Stimulated activated CD8-positive, alpha-beta memory T cell treated with anti-CD3 and anti-CD28 coated beads, Interleukin-7, amount 100 ng/mL, for 24 hours (primary cell): ENCODE measurements around the gene RNF157.
"Not testable (repeated sequence)": the region's sequence is repeated elsewhere in the genome, so short reads cannot be mapped to it uniquely, and the experiment has no call there.

ENCODE experiments used
- DNase-seq: peaks from one replicate; pipeline ENCODE4 v3.0.0-alpha.2; 2020; ENCODE audit warnings: low read depth

Gene RNF157

DNA sequence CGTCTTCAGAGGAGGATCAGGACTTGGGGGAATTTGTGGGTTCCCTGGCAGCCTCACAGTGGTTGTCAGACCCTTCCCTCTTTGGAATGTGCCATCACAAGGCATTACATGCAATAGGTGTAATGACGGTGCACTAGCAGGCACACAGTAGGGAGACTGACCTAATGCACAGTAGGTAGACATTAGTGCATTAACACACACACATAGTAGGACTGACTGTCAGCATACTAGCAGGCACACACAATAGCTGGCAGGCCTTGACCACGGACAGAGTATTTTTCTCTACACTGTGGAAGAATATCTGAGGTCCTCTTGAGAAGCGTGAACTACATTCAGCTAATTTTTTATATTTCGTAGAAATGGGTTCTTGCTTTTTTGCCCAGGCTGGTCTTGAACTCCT, 14.0 kb upstream of the RNF157 start:
- no peak for DNase-seq

DNA sequence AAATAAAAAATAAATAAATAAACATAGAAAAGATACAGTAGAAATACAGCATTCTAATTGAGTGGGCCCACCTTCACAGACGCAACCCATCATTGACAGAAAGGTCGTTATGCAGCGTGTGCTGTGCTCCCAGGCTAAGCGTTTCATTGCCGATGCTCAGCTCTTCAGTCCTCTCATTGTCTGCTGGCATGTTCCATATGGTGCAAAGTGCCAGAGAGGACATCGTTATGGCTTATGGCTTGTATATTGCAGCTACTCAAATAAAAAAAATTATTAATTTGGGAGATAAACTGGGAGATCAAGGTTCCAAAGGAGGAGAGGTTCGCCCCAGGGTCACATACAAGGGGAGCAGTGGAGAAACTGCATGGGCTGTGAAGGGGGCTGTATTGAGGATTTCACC, 13.5 kb upstream of the RNF157 start:
- no peak for DNase-seq

DNA sequence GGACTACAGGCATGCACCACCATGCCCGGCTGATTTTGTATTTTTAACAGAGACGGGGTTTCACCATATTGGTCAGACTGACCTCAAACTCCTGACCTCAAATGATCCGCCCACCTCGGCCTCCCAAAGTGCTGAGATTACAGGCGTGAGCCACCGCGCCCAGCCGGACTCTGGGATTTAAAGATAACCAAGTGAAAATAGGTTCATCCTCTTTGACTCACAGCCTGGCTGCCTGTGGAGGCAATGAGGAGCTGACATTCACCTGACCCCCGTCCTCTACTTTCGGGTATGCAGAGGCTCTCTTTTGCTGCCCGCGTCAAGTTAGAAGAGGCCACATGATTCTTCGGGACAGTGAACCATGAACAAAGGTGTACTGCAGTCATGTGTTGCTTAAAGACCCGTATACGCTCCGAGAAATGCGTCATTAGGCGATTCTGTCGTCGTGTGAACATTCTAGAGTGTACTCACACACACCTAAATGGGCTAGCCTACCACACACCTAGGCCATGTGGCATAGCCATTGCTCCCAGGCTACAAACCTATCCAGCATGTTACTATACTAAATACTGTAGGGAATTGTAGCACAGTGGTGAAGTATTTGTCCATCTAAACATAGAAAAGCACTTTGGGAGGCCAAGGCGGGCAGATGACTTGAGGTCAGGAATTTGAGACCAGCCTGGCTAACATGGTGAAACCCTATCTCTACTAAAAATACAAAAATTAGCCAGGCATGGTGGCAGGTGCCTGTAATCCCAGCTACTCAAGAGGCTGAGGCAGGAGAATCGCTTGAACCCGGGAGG, 12.9 kb upstream of the RNF157 start:
- DNase-seq, result not testable (repeated sequence)

DNA sequence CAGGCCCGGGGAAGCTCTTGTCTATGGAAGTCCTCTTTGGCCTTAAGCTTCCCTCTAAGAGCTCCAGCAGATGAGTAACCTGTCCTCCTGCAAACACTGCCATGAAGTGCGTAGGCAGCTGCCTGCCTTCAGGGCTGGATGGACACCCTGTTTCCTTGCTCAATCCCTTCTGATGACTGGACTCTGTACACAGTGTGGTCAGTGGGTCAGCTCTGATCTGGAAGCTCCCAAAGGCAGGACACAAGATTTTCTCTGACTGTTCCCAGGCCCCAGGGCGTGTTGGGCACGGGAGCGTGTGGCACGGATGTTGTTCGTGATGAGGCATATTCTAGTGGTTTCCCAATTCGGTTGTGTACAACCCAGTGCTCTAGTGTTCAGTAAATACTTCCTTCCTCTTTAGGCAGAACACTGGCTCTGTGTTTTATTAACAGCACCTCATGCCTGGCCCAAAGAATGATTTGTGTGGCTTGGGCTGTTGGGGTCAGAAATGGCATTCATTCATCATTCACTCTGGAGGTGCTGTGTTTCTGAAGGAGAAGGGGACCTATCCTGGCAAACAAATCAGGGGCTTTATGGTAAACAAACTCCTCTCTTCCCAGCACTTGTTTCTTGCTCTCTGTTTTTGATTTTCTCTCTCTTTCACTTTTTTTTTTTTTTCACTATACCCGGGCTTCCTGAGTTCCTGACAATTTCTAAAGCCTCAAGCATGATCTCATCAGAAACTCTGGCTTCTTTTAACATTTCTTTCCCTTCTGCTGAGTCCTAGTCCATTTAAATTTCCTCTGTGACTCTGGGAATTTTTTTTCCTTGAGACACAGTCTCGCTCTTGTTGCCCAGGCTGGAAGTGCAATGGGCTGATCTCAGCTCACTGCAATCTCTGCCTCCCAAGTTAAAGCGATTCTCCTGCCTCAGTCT, 12.0 kb upstream of the RNF157 start:
- no peak for DNase-seq

DNA sequence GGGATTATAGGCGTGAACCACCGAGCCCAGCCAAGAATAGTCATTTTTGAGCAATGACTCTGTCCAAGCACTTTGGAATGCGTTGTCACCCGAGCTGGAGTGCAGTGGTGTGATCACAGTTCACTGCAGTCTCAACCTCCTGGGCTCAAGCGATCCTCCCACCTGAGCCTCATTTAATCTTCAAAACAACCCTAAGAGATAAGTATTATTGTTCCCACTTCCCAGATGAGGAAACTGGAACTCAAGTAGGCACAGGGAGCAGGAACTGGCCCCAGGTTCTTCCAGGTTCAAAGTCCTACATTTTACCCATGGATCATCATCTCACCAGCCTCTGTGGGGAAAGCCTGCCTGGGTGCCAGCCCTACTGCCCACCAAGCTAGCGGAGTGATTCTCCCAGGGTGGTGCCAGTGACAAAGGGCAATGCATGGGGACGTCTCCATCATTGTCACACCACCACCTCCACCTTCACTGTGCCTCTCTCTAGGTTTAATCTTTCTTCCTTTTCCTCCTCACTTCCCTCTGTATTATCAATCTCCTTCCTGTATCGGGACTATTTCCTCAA, 11.3 kb upstream of the RNF157 start:
- DNase-seq, result no peak

DNA sequence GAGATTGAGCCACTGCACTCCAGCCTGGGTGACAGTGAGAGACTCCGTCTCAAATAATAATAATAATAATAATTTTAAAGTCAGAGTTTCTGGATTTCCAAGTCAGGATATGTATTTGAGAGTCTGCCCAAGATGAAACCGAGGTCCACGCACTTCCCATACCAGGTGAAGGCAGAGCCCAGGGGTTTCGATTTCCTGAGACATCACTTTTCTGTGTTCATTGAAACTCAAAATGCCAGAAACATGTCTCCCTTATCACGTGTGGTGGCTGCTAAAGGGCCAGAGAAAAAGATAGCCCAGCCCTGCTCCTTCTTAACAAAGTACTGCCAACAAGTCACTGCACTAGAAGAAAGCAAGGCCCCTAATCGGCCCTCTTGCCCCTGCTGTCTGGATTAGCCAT, 9.8 kb upstream of the RNF157 start:
- no peak for DNase-seq

DNA sequence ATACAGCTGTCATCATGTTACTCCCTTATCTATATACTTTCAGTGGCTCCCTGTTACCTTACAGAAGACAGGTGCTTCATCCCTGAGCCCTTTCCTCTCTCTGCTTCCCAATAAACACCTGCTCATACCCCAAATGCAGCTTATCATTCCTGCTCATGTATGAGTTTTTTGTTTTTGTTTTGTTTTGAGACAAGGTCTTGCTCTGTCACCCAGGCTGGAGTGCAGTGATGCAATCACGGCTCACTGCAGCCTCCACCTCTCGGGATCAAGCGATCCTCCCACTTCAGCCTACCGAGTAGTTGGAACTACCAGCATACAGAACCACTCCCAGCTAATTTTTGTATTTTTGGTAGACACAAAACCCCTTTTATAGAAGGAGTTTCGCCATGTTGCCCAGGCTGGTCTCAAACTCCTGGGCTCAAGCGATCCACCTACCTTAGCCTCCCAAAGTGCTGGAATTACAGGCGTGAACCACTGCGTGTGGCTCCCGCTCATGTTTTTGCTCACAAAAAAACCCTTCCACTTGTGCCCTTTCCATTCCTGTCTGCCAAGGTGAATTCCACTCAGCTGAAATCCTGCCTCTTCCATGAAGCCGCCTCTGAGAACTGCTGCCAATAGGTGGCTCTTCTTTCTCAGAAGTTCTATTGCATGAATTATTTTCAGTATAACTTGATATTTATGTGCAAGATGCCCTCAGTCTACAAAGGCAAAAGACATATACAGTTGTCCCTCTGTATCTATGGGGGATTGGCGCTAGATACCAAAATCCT, 7.9 kb upstream of the RNF157 start:
- DNase-seq, result no peak

DNA sequence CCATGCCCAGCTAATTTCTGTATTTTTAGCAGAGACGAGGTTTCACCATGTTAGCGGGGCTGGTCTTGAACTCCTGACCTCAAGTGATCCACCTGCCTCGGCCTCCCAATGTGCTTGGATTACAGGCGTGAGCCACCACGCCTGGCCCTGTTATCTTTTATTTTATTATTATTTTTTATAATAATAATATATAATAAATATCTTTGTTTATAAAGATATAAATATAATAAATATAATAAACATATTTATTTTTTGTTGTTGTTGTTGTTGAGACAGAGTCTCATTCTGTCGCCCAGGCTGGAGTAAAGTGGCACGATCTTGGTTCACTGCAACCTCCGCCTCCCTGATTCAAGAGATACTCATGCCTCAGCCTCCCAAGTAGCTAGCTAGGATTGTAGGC, 7.0 kb upstream of the RNF157 start:
- DNase-seq, result no peak

DNA sequence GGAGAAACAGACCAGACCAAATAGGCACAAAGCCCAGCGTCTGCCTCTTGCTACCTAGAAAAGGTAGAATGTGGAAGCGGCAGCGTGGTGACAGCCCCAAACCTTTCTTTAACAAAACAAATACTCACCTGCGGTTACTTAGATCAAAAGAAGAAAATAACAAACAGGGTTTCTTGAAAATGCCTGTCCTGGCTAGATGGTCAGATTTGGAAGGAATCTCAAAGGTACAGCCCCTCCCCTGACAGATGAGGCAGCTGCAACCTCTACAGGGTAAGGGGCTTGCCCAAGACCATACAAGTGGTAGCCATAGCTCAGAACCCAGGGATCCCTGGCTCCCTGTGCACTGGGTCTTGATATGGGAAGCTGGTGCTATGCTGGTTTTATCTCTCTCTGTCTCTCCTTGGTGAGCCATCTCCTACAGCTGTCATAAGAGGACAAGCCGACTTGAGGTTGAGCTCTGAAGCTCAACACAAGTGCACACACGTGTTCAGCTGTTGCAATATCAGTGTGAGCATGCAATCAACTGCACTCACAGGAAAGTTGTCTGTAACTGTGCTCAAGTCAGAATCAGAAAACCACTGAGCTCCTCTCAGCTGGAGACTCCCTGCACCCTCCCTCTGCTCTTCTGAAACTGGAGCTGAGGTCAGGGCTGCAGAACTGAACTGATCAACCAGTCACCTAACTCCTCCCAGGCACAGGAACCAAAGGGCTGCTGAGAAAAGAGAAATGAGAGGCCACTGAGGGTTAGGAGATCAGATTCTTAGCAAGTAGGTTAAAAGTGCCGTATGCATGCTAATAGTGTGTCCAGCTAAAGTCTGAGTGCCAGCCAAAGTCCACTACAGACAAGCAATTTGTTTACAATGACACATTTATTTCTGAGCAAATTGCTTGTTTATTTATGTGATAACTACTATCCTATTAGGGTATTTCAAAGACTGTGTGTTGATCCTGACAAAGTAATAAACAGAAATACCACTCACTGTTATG, 6.1 kb upstream of the RNF157 start:
- no peak for DNase-seq

DNA sequence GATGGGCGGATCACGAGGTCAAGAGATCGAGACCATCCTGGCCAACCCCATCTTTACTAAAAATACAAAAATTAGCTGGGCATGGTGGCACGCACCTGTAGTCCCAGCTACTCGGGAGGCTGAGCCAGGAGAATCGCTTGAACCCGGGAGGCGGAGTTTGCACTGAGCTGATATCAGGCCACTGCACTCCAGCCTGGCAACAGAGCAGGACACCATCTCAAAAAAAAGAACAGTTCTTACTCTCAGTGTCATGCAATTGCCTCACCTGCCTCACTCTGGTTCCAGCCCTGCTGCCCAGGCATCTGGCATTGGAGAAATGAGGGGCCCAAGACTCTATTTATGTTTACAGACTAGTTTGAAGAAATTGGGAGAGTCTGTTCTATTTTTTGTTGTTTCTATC, 4.4 kb upstream of the RNF157 start:
- not testable (repeated sequence) for DNase-seq

DNA sequence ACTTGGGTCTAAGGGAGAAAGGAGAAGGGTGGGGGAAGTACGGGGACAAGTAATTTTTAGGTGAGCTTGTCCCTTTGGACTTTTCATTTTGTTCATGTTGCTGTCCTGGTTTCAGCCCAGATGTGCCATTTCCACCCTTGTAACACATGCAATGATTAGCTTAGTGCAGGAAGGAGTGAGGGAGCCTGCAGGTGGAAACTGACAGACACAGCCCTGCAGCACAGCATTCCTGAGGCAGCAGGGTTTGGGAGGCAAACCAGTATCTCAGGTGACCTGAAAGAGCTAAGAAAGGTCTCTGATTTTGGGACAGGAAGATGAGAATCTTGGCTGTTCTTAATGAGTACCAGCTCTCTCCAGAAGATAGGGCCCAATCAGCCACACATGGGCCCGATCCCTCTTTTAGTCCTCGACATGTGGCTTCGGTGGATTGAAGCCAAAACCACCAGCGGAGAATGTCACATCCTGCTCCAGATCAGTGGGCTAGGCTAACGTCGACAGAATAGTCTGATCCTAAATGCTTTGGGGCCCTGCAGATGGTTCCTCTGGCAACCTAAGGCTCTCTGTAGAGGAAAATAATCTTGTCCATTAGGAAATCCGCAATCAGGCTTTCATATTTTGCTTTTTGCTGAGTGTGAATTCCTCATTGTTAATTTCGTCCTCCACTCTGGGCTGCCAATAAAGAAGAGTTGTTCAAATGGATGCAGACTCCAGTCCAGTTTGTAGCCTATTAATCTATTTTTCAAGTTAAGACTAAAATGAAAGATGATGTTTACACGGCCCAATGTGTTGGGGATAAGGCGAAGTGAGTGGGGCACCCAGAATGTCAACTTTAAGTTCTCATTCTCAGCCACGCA, 3.8 kb upstream of the RNF157 start:
- no peak for DNase-seq

DNA sequence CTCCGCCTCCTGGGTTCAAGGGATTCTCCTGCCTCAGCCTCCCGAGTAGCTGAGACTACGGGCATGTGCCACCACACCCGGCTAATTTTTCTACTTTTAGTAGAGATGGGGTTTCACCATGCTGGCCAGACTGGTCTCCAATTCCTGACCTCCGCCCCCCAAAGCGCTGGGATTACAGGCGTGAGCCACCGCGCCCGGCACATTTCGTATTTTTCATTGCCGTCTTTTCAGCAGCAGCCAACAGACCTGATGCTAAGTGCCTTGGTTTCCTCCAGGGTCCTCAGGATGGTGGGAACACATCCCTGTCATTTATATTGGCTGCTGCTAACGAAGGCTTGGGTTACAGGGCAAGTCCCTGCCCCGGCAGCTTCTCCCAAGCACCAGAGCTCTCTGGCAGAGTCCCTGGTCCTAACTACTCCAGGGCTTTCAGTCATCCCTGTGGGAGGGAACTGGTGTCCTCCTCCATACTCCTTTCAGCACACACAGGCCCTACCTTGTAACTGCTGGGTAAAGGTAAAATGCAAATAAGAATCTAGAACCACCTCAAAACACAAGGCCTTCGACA, 1.5 kb upstream of the RNF157 start:
- no peak for DNase-seq

DNA sequence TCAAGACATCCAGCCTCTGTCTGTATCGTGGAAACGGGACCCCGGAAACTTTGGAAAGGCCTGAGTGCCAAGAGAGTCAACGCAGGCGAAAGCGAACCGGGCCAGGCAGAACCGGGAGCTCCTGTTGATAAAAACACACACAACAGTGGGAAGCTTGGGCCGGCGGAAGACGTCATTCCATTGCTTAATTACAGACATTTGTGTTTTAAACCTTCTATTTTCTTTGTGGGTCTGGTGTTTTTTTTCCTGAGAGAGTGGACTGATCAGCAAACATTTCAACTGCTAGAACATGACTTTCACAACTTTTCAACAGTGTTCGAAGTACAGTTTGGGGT, 878 bp upstream of the RNF157 start:
- no peak for DNase-seq

DNA sequence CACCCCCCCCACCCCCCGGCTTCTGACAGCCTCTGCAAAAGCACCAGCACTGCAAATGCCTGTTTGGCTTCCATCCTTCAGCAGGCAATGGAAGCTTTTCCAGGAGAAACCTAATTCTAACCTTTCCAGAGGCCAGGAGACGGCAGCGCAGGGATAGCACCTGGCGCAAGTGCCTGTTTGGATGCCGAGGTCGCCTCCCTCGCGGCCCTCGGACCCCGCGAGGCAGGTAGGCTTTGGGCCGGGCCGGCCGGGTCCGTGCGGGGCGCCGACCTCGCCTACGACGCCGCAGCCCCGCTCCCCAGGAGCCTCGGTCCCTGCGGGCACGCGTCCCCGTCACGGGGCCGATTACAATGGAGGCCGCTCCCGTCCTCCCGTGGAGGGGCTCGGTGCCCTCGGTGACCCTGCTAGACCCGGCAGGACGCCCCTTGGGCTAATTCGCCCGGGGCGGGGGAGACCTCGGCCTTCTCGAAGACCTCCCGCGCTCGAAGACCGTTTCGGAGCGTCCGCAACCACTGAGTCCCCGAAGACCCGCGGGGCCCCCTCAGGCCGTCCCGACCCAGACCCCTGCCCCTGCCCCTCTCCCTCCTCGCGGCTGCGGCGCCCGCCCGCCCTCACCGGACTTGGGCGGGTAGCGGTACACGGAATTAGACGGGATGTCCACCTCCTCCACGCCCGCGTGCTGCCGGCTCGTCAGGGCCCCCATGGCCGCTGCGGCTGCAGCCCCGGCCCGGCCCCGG, 587 bp downstream of the RNF157 start:
- no peak for DNase-seq

DNA sequence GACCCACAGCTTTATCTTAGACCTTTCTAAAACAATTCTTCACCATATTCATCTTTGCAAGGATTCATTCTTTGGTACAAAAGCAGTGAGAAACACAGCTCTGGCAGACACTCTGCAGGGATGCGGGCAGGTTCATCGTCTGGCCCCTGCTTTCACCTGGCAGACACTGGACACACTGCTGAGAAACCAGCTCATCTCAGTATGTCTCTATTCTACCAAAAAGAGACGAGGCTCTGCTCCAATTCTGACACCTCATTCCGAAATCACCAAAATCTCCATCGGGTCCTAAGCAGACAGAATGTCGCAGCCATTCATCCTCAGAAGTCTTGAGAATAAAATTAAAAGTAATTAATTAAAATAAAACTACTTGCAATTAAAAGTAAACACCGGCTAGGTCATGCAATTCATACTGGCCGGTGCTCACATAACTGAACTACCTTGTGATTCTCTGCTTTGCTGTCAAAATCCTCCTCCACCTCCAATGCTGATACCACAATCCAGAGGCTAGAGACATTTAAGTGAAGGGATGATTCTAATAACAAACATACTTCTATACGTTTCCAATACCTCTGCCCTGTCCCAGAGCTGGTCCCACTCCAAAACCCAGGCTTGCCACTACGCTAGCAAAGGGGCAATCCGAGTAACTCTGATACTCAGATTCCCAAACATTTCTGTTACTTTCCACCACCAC, 1.3 kb downstream of the RNF157 start:
- no peak for DNase-seq

DNA sequence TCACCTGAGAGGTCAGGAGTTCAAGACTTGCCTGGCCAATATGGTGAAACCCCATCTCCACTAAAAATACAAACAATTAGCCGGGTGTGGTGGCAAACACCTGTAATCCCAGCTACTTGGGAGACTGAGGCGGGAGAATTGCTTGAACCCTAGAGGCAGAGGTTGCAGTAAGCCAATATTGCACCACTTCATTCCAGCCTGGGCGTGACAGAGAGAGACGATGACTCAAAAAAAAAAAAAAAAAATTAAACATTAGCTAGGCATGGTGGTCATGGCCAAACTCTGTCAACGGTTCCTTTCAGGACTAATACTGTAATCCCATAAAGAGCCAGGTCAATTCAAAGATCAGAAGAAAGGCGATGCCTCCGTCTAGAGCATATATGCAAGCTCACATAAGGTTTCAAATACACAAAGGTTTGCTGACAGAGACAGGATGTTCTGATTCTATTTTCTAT, 2.4 kb downstream of the RNF157 start:
- no peak for DNase-seq

DNA sequence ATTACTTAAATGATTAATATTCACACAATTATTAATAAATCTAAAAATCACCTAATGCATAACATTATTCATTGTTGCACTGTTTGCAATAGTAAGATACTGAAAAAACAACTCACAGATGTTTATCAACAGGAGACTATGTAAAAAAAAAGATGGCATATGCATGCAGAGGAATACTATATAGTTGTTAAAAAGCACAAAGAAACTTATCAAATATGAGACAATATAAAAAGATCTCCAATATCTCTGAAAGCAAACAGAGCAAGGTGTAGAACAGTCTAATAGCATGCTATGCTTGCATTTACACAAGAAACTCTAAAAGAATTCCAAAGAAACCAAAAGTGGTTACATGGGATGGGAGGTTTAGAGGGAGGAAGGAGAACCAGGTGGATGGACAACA, 3.7 kb downstream of the RNF157 start:
- DNase-seq, result no peak

DNA sequence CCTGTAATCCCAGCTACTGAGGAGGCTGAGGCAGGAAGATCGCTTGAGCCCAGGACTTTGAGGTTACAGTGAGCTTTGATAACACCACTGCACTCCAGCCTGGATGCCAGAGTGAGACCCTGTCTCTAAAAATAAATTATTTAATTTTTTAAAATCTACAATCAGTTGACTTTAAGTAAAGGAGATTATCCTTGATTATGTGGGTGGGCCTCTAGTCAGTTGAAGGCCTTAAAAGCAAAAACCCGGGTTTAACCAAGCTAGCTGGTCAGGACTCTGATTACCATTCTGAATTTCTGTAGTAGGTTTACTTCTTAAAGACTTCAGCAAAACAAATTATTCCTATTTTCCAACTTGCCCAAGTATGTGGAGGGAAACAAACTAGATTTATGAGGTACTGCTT, 4.4 kb downstream of the RNF157 start:
- DNase-seq, result no peak

DNA sequence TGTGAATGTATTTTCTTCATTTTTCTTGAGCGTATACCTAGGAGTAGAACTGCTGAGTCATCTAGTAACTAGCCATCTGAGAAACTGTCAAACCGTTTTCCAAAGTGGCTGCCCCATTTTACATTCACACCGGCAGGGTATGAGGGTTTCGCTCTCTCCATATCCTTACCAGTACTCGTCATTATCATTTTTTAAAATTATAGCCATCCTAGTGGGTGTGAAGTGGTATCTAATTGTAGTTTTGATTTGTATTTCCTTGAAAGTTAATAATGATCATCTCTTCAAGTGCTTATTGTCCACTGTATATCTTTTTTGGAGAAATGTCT, 6.0 kb downstream of the RNF157 start:
- no peak for DNase-seq
